Peyer's patch (tissue), 4 donors: ENCODE results near the gene BSN.

Source experiments
- CTCF ChIP-seq, 6 experiments: fragments of 450-650 bp in 4 of 6; fragments of 200-600 bp in 2 of 6; sonication (generic) in 1 of 6; IDR thresholded peaks; one replicate each; pipeline ENCODE4 v1.5.1; 2017 to 2019; ENCODE audit warnings: antibody characterized with exemption in 6 of 6, mild to moderate bottlenecking in 3 of 6, moderate library complexity in 1 of 6
- POLR2A ChIP-seq, 2 donors: fragments of 450-650 bp; IDR thresholded peaks; one replicate each; pipeline ENCODE4 v1.5.1; 2017; ENCODE audit warnings: antibody characterized with exemption in 2 of 2, mild to moderate bottlenecking in 2 of 2, moderate library complexity in 2 of 2

GRCh38 chr3:49675912-49676311 is 121.6 kb downstream of the BSN start:
- no peak for TF ChIP-seq POLR2A (IDR thresholded peaks at IDR 0.05)
- no peak for TF ChIP-seq CTCF (IDR thresholded peaks at IDR 0.05)
